Upper lobe of left lung (tissue), 4 donors: ENCODE measurements around the gene PTPRA.

Experiments
- CTCF ChIP-seq, 6 experiments: fragments of 450-650 bp in 4 of 6; fragments of 200-600 bp in 2 of 6; sonication (generic) in 2 of 6; IDR thresholded peaks; one replicate each; pipeline ENCODE4 v1.5.1; 2016 to 2019; ENCODE audit warnings: antibody characterized with exemption in 6 of 6
- EP300 ChIP-seq, 4 donors: sonication (generic); formaldehyde crosslinking; IDR thresholded peaks; one replicate each; pipeline ENCODE4 v1.5.1; 2017; ENCODE audit warnings: antibody characterized with exemption in 4 of 4, control low read depth in 2 of 4
- POLR2A ChIP-seq, 4 donors: fragments of 450-650 bp; IDR thresholded peaks; one replicate each; pipeline ENCODE4 v1.5.1; 2016 to 2017; ENCODE audit warnings: antibody characterized with exemption in 4 of 4, mild to moderate bottlenecking in 2 of 4
- POLR2AphosphoS5 ChIP-seq, 2 donors: sonication (generic); formaldehyde crosslinking; IDR thresholded peaks; one replicate each; pipeline ENCODE4 v1.5.1; 2017; ENCODE audit warnings: antibody characterized with exemption in 2 of 2

GRCh38 chr20:2838847-2839671 lies 34.2 kb upstream of the PTPRA start:
- TF ChIP-seq POLR2A (IDR thresholded peaks at IDR 0.05) (no peak), CTCF (IDR thresholded peaks at IDR 0.05) (no peak), POLR2AphosphoS5 (IDR thresholded peaks at IDR 0.05) (no peak), EP300 (IDR thresholded peaks at IDR 0.05) (no peak)
